Ishikawa (cell line): Measurements from ENCODE around the gene ZNF606.

Source experiments
- CEBPB ChIP-seq: IDR thresholded peaks from 2 replicates; pipeline ENCODE4 v1.6.1; 2012
- CREB1 ChIP-seq: IDR thresholded peaks from 2 replicates; pipeline ENCODE4 v1.6.1; 2012; ENCODE audit warnings: low read depth
- EGR1 ChIP-seq: IDR thresholded peaks from 2 replicates; pipeline ENCODE4 v1.6.1; 2012
- EP300 ChIP-seq: IDR thresholded peaks from 2 replicates; pipeline ENCODE4 v1.6.1; 2012; ENCODE audit warnings: borderline replicate concordance
- MAX ChIP-seq: IDR thresholded peaks from 2 replicates; pipeline ENCODE4 v1.6.1; 2012
- NFIC ChIP-seq: IDR thresholded peaks from 2 replicates; pipeline ENCODE4 v1.6.1; 2012
- RAD21 ChIP-seq: IDR thresholded peaks from 2 replicates; pipeline ENCODE4 v1.6.1; 2012; ENCODE audit warnings: low read depth
- REST ChIP-seq: IDR thresholded peaks from 2 replicates; pipeline ENCODE4 v1.6.1; 2012; ENCODE audit warnings: low read depth, mild to moderate bottlenecking
- TAF1 ChIP-seq: IDR thresholded peaks from 2 replicates; pipeline ENCODE4 v1.6.1; 2012; ENCODE audit warnings: low read depth, mild to moderate bottlenecking
- TCF12 ChIP-seq: IDR thresholded peaks from 2 replicates; pipeline ENCODE4 v1.6.1; 2012; ENCODE audit warnings: low read depth
- TEAD4 ChIP-seq: IDR thresholded peaks from 2 replicates; pipeline ENCODE4 v1.6.1; 2012
- USF1 ChIP-seq: IDR thresholded peaks from 2 replicates; pipeline ENCODE4 v1.6.1; 2012
- YY1 ChIP-seq: IDR thresholded peaks from 2 replicates; pipeline ENCODE4 v1.6.1; 2012; ENCODE audit warnings: low read depth
- ZBTB7A ChIP-seq: IDR thresholded peaks from 2 replicates; pipeline ENCODE4 v1.6.1; 2012; ENCODE audit warnings: low read depth

- TF ChIP-seq CREB1 = no peak
- TF ChIP-seq CEBPB = no peak
- TF ChIP-seq EP300 = no peak
- TF ChIP-seq REST = no peak
- TF ChIP-seq MAX = no peak
- TF ChIP-seq TAF1 = no peak
- no peak for TF ChIP-seq TEAD4
- no peak for TF ChIP-seq EGR1
- TF ChIP-seq RAD21 = no peak
- no peak for TF ChIP-seq USF1
- no peak for TF ChIP-seq YY1
- no peak for TF ChIP-seq TCF12
- no peak for TF ChIP-seq NFIC
- no peak for TF ChIP-seq ZBTB7A
These were observed 7.2 kb upstream of the ZNF606 start for GRCh38 chr19:58009666-58010301.
